ENCODE data around the gene SHCBP1L.

DNA sequence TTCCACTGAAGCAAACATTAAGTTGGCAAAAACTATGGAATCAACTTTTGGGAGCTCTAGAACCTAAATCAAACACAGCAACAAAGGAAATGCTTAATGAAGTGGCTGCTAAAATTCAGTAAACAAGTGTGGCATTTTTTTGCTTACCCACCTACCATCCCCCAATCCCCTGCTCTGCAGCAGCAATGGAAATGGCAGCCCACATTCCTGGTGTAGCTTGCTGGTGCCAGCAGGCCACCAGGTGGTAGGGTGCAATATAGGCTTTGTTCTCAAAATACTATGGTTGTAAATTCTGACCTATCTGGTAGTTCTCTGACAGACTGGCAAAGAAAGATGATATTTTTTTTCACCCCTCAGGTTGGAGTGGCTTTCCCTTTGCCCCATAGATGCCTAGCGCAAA is 42.8 kb downstream of the SHCBP1L start:
- TF ChIP-seq, protein P1, sequence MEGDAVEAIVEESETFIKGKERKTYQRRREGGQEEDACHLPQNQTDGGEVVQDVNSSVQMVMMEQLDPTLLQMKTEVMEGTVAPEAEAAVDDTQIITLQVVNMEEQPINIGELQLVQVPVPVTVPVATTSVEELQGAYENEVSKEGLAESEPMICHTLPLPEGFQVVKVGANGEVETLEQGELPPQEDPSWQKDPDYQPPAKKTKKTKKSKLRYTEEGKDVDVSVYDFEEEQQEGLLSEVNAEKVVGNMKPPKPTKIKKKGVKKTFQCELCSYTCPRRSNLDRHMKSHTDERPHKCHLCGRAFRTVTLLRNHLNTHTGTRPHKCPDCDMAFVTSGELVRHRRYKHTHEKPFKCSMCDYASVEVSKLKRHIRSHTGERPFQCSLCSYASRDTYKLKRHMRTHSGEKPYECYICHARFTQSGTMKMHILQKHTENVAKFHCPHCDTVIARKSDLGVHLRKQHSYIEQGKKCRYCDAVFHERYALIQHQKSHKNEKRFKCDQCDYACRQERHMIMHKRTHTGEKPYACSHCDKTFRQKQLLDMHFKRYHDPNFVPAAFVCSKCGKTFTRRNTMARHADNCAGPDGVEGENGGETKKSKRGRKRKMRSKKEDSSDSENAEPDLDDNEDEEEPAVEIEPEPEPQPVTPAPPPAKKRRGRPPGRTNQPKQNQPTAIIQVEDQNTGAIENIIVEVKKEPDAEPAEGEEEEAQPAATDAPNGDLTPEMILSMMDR (conservative IDR thresholded peaks at IDR 0.05 in 1 of 2, IDR thresholded peaks at IDR 0.05 in 1 of 2; ENCODE audit: low read depth in 1 of 2, low read length in 2 of 2) = no peak
- TF ChIP-seq EZH2 (IDR thresholded peaks at IDR 0.05; ENCODE audit: low read length, missing control alignments) = no peak

Measured in fibroblast of lung (primary cell).